RWPE1 (cell line): Measurements from ENCODE around the gene LRCOL1.

Experiments used
- CTCF ChIA-PET: fragments of 350-600 bp; sonication (Branson Sonifier 250); formaldehyde crosslinking; extraction: SDS; loops from one replicate; lab custom pipeline; 2021; lab: Yijun Ruan, JAX
- POLR2A ChIA-PET: fragments of 400-600 bp; formaldehyde crosslinking; extraction: SDS; loops from one replicate; lab custom pipeline; 2020; ENCODE audit warnings: antibody characterized with exemption; ENCODE audit not compliant: low non-redundant PET; lab: Yijun Ruan, JAX
- DNase-seq: peaks from one replicate; pipeline ENCODE4 v3.0.0; 2012; ENCODE audit warnings: low spot score
- H3K27ac ChIP-seq: fragments of 450-650 bp; 2 replicates; pipeline ENCODE4 v1.5.1; 2017
- CTCF ChIP-seq: fragments of 450-650 bp; conservative IDR thresholded peaks from 2 replicates; pipeline ENCODE4 v1.5.1; 2017; ENCODE audit warnings: low read depth, mild to moderate bottlenecking

LRCOL1 gene

GRCh38 chr12:132571051-132571450, 39.3 kb downstream of the LRCOL1 start:
- ChIA-PET POLR2A (no interaction called here), CTCF (no interaction called here)
- no peak for TF ChIP-seq CTCF
- no peak overlapping the region for H3K27ac ChIP-seq
- no peak for DNase-seq

- ChIA-PET CTCF (no interaction called here), POLR2A (no interaction called here)
- no peak for TF ChIP-seq CTCF
Observed at GRCh38 chr12:132570635-132571034, 39.7 kb downstream of the LRCOL1 start.

GRCh38 chr12:132569856-132570480, 40.4 kb downstream of the LRCOL1 start:
- POLR2A ChIA-PET = no interaction called here
- CTCF ChIA-PET = interaction anchor here (1.5 kb wide), 1 partner anchor 9 kb away, joined by 6 read pairs; no protein-coding TSS in a partner anchor
- no peak for TF ChIP-seq CTCF
- no peak for DNase-seq
- no peak overlapping the region for H3K27ac ChIP-seq

More at GRCh38 chr12:132570635-132571034, 39.7 kb downstream of the LRCOL1 start:
- no peak overlapping the region for H3K27ac ChIP-seq
- DNase-seq = no peak

GRCh38 chr12:132568826-132569480, 41.4 kb downstream of the LRCOL1 start:
- DNase-seq = no peak
- ChIA-PET CTCF (interaction anchor here (1.5 kb wide), 1 partner anchor 8 kb away, joined by 6 read pairs; no protein-coding TSS in a partner anchor), POLR2A (interaction anchor here (0.6 kb wide), 1 partner anchor 11 kb away, joined by 3 read pairs; no protein-coding TSS in a partner anchor)
- no peak overlapping the region for H3K27ac ChIP-seq
- TF ChIP-seq CTCF = no peak

GRCh38 chr12:132568301-132568700, 42.1 kb downstream of the LRCOL1 start:
- ChIA-PET POLR2A (no interaction called here), CTCF (no interaction called here)
- DNase-seq = no peak
- no peak for TF ChIP-seq CTCF
- H3K27ac ChIP-seq = no peak overlapping the region

- ChIA-PET POLR2A (no interaction called here), CTCF (interaction anchor here (0.6 to 0.7 kb wide), 2 partner anchors 151 to 152 kb away, joined by 3 to 7 read pairs; no protein-coding TSS in a partner anchor)
- no peak for TF ChIP-seq CTCF
- no peak for DNase-seq
- H3K27ac ChIP-seq = no peak overlapping the region
Observed at GRCh38 chr12:132566516-132567131, 43.8 kb downstream of the LRCOL1 start.
